Esophagus muscularis mucosa (tissue), 3 donors: ENCODE measurements around the gene VWA3B.

Source experiments
- EP300 ChIP-seq: sonication (generic); formaldehyde crosslinking; IDR thresholded peaks from one replicate; pipeline ENCODE4 v1.6.1; 2017; ENCODE audit warnings: antibody characterized with exemption
- TF ChIP-seq, protein P1 (sequence below), 3 experiments: fragments of 200-600 bp in 2 of 3; fragments of 450-650 bp in 1 of 3; sonication (generic) in 2 of 3; IDR thresholded peaks; one replicate each; pipeline ENCODE4 v1.5.1; 2017 to 2019; ENCODE audit warnings: antibody characterized with exemption in 3 of 3, mild to moderate bottlenecking in 2 of 3, moderate library complexity in 1 of 3

- TF ChIP-seq, protein P1, sequence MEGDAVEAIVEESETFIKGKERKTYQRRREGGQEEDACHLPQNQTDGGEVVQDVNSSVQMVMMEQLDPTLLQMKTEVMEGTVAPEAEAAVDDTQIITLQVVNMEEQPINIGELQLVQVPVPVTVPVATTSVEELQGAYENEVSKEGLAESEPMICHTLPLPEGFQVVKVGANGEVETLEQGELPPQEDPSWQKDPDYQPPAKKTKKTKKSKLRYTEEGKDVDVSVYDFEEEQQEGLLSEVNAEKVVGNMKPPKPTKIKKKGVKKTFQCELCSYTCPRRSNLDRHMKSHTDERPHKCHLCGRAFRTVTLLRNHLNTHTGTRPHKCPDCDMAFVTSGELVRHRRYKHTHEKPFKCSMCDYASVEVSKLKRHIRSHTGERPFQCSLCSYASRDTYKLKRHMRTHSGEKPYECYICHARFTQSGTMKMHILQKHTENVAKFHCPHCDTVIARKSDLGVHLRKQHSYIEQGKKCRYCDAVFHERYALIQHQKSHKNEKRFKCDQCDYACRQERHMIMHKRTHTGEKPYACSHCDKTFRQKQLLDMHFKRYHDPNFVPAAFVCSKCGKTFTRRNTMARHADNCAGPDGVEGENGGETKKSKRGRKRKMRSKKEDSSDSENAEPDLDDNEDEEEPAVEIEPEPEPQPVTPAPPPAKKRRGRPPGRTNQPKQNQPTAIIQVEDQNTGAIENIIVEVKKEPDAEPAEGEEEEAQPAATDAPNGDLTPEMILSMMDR (IDR thresholded peaks at IDR 0.05), result no peak
- no peak for TF ChIP-seq EP300
Measured at GRCh38 chr2:98177986-98178385, 91.0 kb downstream of the VWA3B start.
